NCI-H2081 (cell line): ENCODE data around the gene KCNK15.

Experiments used
- DNase-seq, 2 experiments: peaks; one replicate each; lab custom pipeline; 2025; lab: John Stamatoyannopoulos, UW

The KCNK15 gene

DNA sequence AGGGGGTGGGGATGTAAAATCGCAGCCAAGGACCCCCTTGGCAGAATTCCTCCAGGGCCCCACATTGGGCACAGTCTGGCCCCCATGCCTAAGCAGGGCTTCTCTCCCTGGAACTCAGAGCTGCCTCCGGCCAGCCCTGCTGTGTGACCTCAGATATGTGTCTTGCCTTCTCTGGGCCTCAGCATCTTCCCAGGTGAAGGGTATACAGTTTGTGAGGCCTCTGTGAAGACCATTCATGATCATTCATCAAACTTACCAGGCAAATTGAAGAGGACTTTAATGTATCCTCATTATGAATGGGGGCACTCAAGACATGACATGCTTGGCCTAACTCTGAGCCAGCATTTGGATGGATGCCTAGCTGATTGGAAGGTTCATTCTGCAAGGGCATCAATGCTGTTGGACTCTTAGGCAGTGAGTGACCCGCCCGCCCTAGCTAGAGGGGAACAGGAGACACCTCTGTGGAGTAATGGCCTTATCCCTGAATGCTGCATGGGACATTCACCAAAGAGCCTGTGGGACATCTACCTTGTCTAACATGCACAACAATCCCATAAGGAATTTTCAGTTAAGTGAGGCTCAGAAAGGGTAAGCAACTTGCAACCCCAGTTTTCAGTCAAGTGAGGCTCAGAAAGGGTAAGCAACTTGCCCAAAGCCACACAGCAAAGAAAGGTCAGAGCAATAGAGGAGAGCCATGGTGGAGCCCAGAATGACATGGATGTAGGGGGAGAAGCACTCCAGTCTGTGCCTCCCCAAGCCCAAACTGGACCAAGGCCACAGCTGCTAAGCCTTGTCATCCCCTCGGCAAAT, 30.0 kb upstream of the KCNK15 start:
- DNase-seq: no peak

- DNase-seq: no peak
Observed at GRCh38 chr20:44716309-44717106, 29.2 kb upstream of the KCNK15 start.

- DNase-seq: no peak
Observed at GRCh38 chr20:44717986-44718385, 27.7 kb upstream of the KCNK15 start.

GRCh38 chr20:44719841-44720240, 25.8 kb upstream of the KCNK15 start:
- no peak for DNase-seq

GRCh38 chr20:44720621-44720996, 25.1 kb upstream of the KCNK15 start:
- DNase-seq: no peak

- no peak for DNase-seq
Observed at GRCh38 chr20:44720997-44721784, 24.5 kb upstream of the KCNK15 start.

DNA sequence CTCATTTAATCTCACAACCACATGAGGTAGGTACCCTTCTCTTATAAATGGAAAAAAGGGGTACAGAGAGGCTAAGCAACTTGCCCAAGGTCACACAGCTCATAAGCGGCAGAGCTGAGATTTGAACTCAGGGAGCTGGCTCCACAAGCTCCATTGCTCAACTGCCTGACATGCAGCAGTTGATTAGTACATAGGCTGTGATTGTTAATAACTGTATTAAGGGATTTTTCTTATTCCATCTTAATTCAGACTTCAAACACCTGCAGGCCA, 23.9 kb upstream of the KCNK15 start:
- DNase-seq: no peak

DNA sequence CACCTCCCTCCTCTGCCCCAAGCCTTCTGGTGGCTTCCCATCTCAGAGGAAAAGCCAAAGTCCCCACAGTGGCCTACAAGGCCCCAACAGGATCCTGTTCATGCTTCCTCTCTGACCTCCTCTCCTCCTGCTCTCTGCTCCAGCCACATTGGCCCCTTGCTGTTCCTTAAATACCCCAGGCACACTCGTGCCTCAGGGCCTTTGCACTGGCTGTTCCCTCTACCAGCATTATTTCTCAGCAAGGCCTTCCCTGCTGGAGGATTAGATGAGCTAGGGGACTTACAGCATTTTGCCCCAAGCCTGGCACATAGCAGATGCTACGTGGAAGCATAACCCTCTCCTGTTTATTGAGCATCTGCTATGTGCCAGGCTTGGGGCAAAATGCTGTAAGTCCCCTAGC, 22.7 kb upstream of the KCNK15 start:
- DNase-seq: no peak

DNA sequence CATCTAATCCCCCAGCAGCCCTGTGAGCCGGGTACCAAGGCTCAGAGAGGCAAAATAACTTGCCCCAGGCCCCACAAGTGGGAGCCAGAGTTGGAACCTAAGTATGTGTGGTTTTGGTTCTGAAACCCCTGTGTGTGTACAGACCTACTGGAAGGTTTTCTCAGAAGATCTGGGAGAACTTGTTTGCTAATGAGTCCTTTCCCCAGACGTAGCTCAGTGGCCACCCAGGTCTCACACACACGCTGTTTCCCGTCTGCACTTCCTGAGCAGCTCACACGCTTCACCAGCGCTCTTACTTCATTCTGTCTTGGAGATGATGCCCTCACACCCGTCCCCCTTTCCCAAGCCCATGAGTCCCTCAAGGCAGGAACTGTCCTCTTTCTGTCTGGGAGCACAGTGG, 22.3 kb upstream of the KCNK15 start:
- no peak for DNase-seq

DNA sequence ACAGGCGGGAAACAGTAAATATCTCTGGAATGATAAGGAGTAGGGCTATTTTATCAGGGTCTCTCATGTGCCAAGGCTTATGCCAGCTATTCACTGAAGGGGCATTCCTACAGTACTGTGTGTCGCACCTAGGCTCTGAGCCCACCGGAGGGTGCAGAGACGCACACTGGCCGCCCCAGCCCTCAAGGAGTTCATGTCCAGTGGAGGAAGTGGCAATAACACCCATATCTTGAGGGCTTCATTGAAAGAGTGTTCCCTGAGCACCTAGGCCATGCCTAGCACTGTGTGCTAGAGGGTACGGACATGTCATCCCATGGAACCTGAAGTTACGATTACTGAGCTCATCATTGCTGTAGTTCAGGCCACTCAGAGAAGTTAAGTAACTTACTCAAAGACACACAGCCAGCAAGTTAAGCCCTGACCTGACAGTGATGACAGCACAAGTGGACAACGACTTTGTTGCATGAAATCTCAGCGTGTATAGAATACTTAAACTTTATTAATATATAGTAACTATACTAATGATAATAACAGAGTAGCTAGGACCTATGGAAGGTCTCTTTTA, 21.8 kb upstream of the KCNK15 start:
- DNase-seq: no peak

- DNase-seq: no peak
Observed at GRCh38 chr20:44724423-44725091, 21.1 kb upstream of the KCNK15 start.

- DNase-seq: no peak
Observed at GRCh38 chr20:44725837-44726236, 19.8 kb upstream of the KCNK15 start.

DNA sequence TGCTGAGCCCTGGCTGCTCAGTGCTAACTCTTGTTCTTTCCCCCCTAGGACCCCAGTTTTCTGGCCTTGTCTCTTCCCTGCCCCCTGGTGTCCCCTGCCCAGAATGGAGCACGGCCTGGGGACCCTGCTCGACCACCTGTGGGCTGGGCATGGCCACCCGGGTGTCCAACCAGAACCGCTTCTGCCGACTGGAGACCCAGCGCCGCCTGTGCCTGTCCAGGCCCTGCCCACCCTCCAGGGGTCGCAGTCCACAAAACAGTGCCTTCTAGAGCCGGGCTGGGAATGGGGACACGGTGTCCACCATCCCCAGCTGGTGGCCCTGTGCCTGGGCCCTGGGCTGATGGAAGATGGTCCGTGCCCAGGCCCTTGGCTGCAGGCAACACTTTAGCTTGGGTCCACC, 18.6 kb upstream of the KCNK15 start:
- no peak for DNase-seq

DNA sequence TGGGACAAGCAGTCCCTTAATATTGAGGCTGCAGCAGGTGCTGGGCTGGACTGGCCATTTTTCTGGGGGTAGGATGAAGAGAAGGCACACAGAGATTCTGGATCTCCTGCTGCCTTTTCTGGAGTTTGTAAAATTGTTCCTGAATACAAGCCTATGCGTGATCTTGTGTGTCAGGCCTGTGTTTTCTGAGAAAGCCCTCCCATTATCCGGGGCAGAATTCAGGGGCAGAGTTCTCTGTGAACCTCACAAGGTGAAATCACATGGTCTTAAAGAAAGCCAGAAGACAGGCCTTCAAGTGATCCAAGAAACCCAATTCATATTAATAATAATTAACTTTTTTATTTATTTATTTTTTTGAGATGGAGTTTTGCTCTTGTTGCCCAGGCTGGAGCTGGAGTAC, 18.0 kb upstream of the KCNK15 start:
- DNase-seq: no peak

DNA sequence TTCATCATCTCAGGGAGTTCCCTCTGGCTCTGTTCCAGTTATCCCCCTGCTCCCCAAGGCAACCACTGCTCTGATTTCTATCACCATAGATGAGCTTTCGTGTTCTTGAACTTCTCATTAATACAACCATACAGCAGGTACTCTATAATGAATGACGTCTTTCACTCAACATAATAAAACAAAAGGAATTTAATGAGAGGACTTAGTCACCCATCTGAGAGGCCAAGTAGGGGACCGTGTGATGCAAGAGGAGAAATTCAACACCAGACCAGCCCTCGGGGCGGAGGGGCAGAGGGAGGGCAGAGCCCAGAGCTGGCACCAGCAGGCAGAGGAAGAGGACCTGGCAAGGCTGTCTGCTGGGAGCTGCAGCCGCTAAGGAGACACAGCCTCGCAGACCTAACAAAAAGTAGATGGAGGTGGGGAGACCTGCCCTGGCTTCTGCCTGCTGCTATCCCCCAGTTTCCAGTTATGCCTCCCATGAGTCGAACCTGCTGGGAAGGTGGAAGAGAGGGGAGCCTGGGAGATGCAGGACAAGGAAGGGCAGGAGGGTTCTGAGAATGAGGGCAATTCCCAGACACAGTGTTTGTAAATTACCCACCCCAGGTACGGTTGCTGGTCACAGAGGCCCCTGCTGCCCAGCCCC, 16.7 kb upstream of the KCNK15 start:
- peak; percentile 52 to 60 for DNase-seq

DNA sequence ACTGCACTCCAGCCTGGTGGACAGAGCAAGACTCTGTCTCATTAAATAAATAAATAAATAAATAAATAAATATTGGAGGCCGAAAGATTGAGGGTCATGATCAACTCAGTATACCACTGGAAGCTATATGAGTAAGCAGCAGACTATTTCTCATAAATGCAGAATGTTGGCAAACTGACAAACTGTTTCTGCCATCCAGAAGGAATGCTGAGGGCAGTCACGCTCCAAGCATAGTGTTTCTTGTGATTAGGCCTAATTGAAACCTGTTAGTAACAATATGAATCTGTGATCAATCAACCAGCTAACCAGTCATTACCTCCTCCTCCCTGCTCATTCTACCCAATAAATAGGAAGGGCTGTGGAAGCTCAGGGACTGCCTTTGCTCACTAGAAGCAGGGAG, 15.2 kb upstream of the KCNK15 start:
- no peak for DNase-seq

GRCh38 chr20:44731657-44732056, 14.0 kb upstream of the KCNK15 start:
- DNase-seq: peak in 1 of 2 experiments; percentile 31

DNA sequence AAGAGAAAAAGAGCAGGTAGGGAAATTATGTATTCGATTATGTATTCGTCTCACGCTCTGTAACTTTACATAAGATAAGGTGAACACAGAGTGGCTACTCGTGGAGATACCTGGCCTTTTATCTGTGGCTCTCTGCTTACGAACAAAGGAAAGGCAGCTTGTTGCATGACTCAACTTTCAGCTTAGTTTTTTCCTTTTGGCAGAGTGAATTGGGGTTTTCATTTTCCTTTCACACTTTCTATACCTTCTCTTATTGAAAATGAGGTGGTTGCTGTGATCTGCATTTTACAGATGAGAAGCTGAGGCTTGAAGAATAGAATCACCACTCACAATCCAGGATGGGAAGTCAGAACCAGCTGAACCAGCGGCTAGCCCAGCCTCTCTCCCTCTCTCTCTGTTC, 13.3 kb upstream of the KCNK15 start:
- DNase-seq: no peak

GRCh38 chr20:44733341-44734069, 12.2 kb upstream of the KCNK15 start:
- DNase-seq: peak; percentile 20 to 43

GRCh38 chr20:44734938-44735337, 10.7 kb upstream of the KCNK15 start:
- DNase-seq: no peak

GRCh38 chr20:44735816-44736169, 9.9 kb upstream of the KCNK15 start:
- no peak for DNase-seq
